ENCODE data around the gene PLCXD3. TPM values are rescaled to one million over a fixed set of nuclear protein-coding genes. Genes with fewer than 3 reads are reported as not detected.

The PLCXD3 gene
- polyA plus RNA-seq, 1 donor (not counting 4 experiments of a cell fraction or from before 2014, with no cell fraction given): not detected

DNA sequence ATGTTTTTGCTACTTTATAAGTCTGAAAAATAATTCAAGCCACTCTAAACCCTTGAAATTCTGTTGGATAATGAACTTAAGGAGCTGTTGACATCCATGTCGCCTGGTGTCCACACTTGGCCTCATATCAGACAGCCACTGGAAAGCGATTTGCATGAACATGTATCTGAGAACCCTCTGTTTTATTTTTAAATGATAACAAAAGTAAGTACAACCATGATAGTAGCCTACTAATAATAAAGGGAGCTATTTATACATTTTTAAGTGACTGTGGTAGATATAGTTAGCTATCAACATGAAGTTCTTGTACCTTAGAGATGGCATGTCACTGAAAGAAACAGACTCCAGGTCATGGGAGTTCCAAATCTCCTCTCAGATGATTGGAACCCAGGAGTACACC is 53.3 kb downstream of the PLCXD3 start:
- H2AFZ ChIP-seq (ENCODE audit: control insufficient read depth, low read length): no peak overlapping the region
- H4K20me1 ChIP-seq (ENCODE audit: control insufficient read depth, extremely low read depth, insufficient read depth, low read length): no peaks in the 10 kb centered on the region
- H3K9me3 ChIP-seq (ENCODE audit: control insufficient read depth, low read depth, low read length): no peaks in the 10 kb centered on the region

DNA sequence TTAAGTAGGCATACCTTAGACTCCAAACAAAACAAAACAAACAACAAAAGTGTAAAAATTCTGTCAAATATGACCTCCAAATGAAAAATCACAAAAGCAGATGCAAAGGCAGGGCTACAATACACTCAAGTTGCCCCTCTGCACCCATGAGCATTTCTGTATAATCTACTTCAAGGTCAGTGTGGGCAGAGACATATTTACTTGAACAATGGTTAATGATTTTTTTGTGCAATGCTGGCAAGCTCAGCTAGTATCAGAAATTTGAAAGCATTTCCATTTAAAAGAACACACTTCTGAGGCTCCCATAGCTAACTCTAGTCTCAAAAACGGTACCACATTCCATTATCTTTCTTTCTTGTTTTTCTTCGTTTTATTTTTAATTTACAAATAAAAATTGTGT is 57.9 kb downstream of the PLCXD3 start:
- H3K4me1 ChIP-seq (ENCODE audit: control insufficient read depth, extremely low read depth, insufficient read depth, low read length): no peaks in the 10 kb centered on the region
- FAIRE-seq (no peak), DNase-seq (ENCODE audit: low read depth, low spot score) (no peak)
- no peak overlapping the region for H3K27ac ChIP-seq (ENCODE audit: control insufficient read depth, insufficient read depth, low read length)
- TF ChIP-seq EZH2 (IDR thresholded peaks at IDR 0.05; ENCODE audit: low read length) (no peak), CTCF (optimal IDR thresholded peaks at IDR 0.05 in 1 of 3, IDR thresholded peaks at IDR 0.05 in 1 of 3, conservative IDR thresholded peaks at IDR 0.05 in 1 of 3; ENCODE audit: extremely low read depth in 1 of 3, insufficient read depth in 2 of 3, low read length in 3 of 3) (no peak)
- no peaks in the 10 kb centered on the region for H3K9me3 ChIP-seq (ENCODE audit: control insufficient read depth, low read depth, low read length)
- H3K4me2 ChIP-seq (ENCODE audit: control insufficient read depth, extremely low read depth, insufficient read depth, low read depth, low read length): no peak overlapping the region
- H3K79me2 ChIP-seq (ENCODE audit: control insufficient read depth, insufficient read depth, low read length): no peaks in the 10 kb centered on the region
- dilution Hi-C loops (cut with MboI; ENCODE audit: extremely low pct_ligation_motif_present, low sequenced_read_pairs): no loop called here
- no peaks in the 10 kb centered on the region for H3K36me3 ChIP-seq (ENCODE audit: control insufficient read depth in 2 of 2, extremely low read depth in 1 of 2, insufficient read depth in 2 of 2, low read length in 2 of 2)
- H3K9ac ChIP-seq (ENCODE audit: control insufficient read depth, extremely low read depth, insufficient read depth, low read length): no peak overlapping the region
- H2AFZ ChIP-seq (ENCODE audit: control insufficient read depth, low read length): no peak overlapping the region
- no peak overlapping the region for H3K4me3 ChIP-seq (ENCODE audit: control insufficient read depth in 2 of 3, extremely low read depth in 1 of 3, insufficient read depth in 2 of 3, low read depth in 1 of 3, low read length in 3 of 3)
- H3K9me1 ChIP-seq (ENCODE audit: control insufficient read depth, extremely low read depth, insufficient read depth, low read length): no peaks in the 10 kb centered on the region
- no peaks in the 10 kb centered on the region for H3K27me3 ChIP-seq (ENCODE audit: control insufficient read depth, extremely low read depth, insufficient read depth, low read length)
- H4K20me1 ChIP-seq (ENCODE audit: control insufficient read depth, extremely low read depth, insufficient read depth, low read length): no peaks in the 10 kb centered on the region

More for the DNA sequence above, 53.3 kb downstream of the PLCXD3 start:
- Histone ChIP-seq H3K9ac (ENCODE audit: control insufficient read depth, extremely low read depth, insufficient read depth, low read length) (no peak overlapping the region), H3K27ac (ENCODE audit: control insufficient read depth, insufficient read depth, low read length) (no peak overlapping the region), H3K4me3 (ENCODE audit: control insufficient read depth in 2 of 3, extremely low read depth in 1 of 3, insufficient read depth in 2 of 3, low read depth in 1 of 3, low read length in 3 of 3) (no peak overlapping the region), H3K9me1 (ENCODE audit: control insufficient read depth, extremely low read depth, insufficient read depth, low read length) (no peaks in the 10 kb centered on the region), H3K36me3 (ENCODE audit: control insufficient read depth in 2 of 2, extremely low read depth in 1 of 2, insufficient read depth in 2 of 2, low read length in 2 of 2) (no peaks in the 10 kb centered on the region), H3K4me1 (ENCODE audit: control insufficient read depth, extremely low read depth, insufficient read depth, low read length) (no peaks in the 10 kb centered on the region), H3K4me2 (ENCODE audit: control insufficient read depth, extremely low read depth, insufficient read depth, low read depth, low read length) (no peak overlapping the region), H3K79me2 (ENCODE audit: control insufficient read depth, insufficient read depth, low read length) (no peaks in the 10 kb centered on the region), H3K27me3 (ENCODE audit: control insufficient read depth, extremely low read depth, insufficient read depth, low read length) (no peaks in the 10 kb centered on the region)
- FAIRE-seq (no peak), DNase-seq (ENCODE audit: low read depth, low spot score) (no peak)
- dilution Hi-C loops (cut with MboI; ENCODE audit: extremely low pct_ligation_motif_present, low sequenced_read_pairs): no loop called here
- TF ChIP-seq EZH2 (IDR thresholded peaks at IDR 0.05; ENCODE audit: low read length) (no peak), CTCF (optimal IDR thresholded peaks at IDR 0.05 in 1 of 3, IDR thresholded peaks at IDR 0.05 in 1 of 3, conservative IDR thresholded peaks at IDR 0.05 in 1 of 3; ENCODE audit: extremely low read depth in 1 of 3, insufficient read depth in 2 of 3, low read length in 3 of 3) (no peak)
